Smooth muscle cell (in vitro differentiated cells): ENCODE results near the gene ZFAND5. TPM values are rescaled to one million over a fixed set of nuclear protein-coding genes. Genes with fewer than 3 reads are reported as not detected.
A peak's percentile ranks its signal among the peaks of the same experiment; 100 is the strongest.

Source experiments
- DNase-seq: peaks from one replicate; lab custom pipeline; 2025; ENCODE audit not compliant: unreplicated experiment; lab: John Stamatoyannopoulos, UW
- H2AFZ ChIP-seq: fragments of 200-600 bp; sonication (generic); 2 replicates; pipeline ENCODE4 v1.6.0; 2016; ENCODE audit warnings: antibody characterized with exemption, low read depth, mild to moderate bottlenecking
- H3F3A ChIP-seq: fragments of 200-600 bp; sonication (generic); 2 replicates; pipeline ENCODE4 v1.6.0; 2017; ENCODE audit warnings: antibody characterized with exemption, low read depth
- H3K27ac ChIP-seq: fragments of 200-600 bp; sonication (generic); 2 replicates; pipeline ENCODE4 v1.5.1; 2016; ENCODE audit warnings: low read depth, mild to moderate bottlenecking
- H3K27me3 ChIP-seq: fragments of 200-600 bp; sonication (generic); 2 replicates; pipeline ENCODE4 v1.6.1; 2016; ENCODE audit warnings: low read depth, mild to moderate bottlenecking
- H3K36me3 ChIP-seq: fragments of 200-600 bp; sonication (generic); 2 replicates; pipeline ENCODE4 v1.5.1; 2016; ENCODE audit warnings: low read depth
- H3K4me1 ChIP-seq: fragments of 200-600 bp; sonication (generic); 2 replicates; pipeline ENCODE4 v1.5.1; 2016; ENCODE audit warnings: low read depth
- H3K4me2 ChIP-seq: fragments of 200-600 bp; sonication (generic); 2 replicates; pipeline ENCODE4 v1.6.0; 2016; ENCODE audit warnings: mild to moderate bottlenecking
- H3K4me3 ChIP-seq: fragments of 200-600 bp; sonication (generic); 2 replicates; pipeline ENCODE4 v1.5.1; 2016; ENCODE audit warnings: mild to moderate bottlenecking
- H3K79me2 ChIP-seq: fragments of 200-600 bp; sonication (generic); 2 replicates; pipeline ENCODE4 v1.6.0; 2016; ENCODE audit warnings: low read depth, mild to moderate bottlenecking
- H3K9ac ChIP-seq: fragments of 200-600 bp; sonication (generic); 2 replicates; pipeline ENCODE4 v1.6.0; 2016; ENCODE audit warnings: low read depth
- H3K9me3 ChIP-seq: fragments of 200-600 bp; sonication (generic); replicated peaks from 2 replicates; pipeline ENCODE4 v1.5.1; 2016; ENCODE audit warnings: low read depth
- H4K20me1 ChIP-seq: fragments of 200-600 bp; sonication (generic); 2 replicates; pipeline ENCODE4 v1.6.0; 2016; ENCODE audit warnings: low read depth
- CTCF ChIP-seq: fragments of 200-600 bp; sonication (generic); IDR thresholded peaks from 2 replicates; pipeline ENCODE4 v1.5.1; 2017; ENCODE audit warnings: borderline replicate concordance, mild to moderate bottlenecking, antibody characterized with exemption; ENCODE audit not compliant: insufficient read depth, poor library complexity, severe bottlenecking
- WGBS: methylation state at CpG from one replicate; pipeline ENCODE4 v1.1.7; 2016; ENCODE audit warnings: low lambda C conversion rate; 5-methylcytosine and 5-hydroxymethylcytosine counted together
- polyA plus RNA-seq: library from polyadenylated mRNA; unstranded; fragments of >200 nt; fragmentation: Nextera tagmentation; extraction: Ambion mirVana; gene quantifications from 2 replicates; pipeline ENCODE4 v1.2.1, GENCODE V29; 2016
- total RNA-seq: library from RNA; depleted of rRNA; stranded (reverse); fragments of >200 nt; gene quantifications from 2 replicates; pipeline ENCODE4 v1.2.3, GENCODE V29; 2014

ZFAND5 gene
- total and polyA plus RNA-seq, 2 experiments from 2014 or later = 163 to 244 TPM

- 89% methylated on average over 3 of the region's 3 CpGs for WGBS
- Histone ChIP-seq H3K36me3 (no peaks in the 10 kb centered on the region), H3K4me1 (no peaks in the 10 kb centered on the region)
Measured at GRCh38 chr9:72324974-72325373, 40.0 kb downstream of the ZFAND5 start.

GRCh38 chr9:72322678-72323077 lies 42.3 kb downstream of the ZFAND5 start:
- no peak for TF ChIP-seq CTCF
- Histone ChIP-seq H2AFZ (no peak overlapping the region), H3K27ac (no peak overlapping the region), H3K4me3 (no peak overlapping the region), H3K9me3 (no peaks in the 10 kb centered on the region), H3K9ac (no peak overlapping the region), H3K27me3 (no peaks in the 10 kb centered on the region), H4K20me1 (no peaks in the 10 kb centered on the region), H3K79me2 (no peaks in the 10 kb centered on the region), H3K4me1 (no peaks in the 10 kb centered on the region), H3K36me3 (no peaks in the 10 kb centered on the region), H3K4me2 (no peak overlapping the region), H3F3A (no peaks in the 10 kb centered on the region)
- WGBS = 85% methylated on average over 3 of the region's 3 CpGs
- no peak for DNase-seq

More at GRCh38 chr9:72324974-72325373, 40.0 kb downstream of the ZFAND5 start:
- Histone ChIP-seq H3K27me3 (no peaks in the 10 kb centered on the region), H3F3A (no peaks in the 10 kb centered on the region), H3K79me2 (no peaks in the 10 kb centered on the region), H4K20me1 (no peaks in the 10 kb centered on the region), H3K4me2 (no peak overlapping the region), H3K9ac (no peak overlapping the region), H2AFZ (no peak overlapping the region), H3K4me3 (no peak overlapping the region), H3K27ac (no peak overlapping the region), H3K9me3 (no peaks in the 10 kb centered on the region)
- TF ChIP-seq CTCF = no peak
- no peak for DNase-seq

- Histone ChIP-seq H3K36me3 (no peaks in the 10 kb centered on the region), H3K27me3 (no peaks in the 10 kb centered on the region), H3K4me1 (no peaks in the 10 kb centered on the region), H3K79me2 (no peaks in the 10 kb centered on the region), H3K27ac (no peak overlapping the region), H3K4me2 (no peak overlapping the region), H3K9ac (no peak overlapping the region), H3K4me3 (no peak overlapping the region), H3F3A (no peaks in the 10 kb centered on the region), H3K9me3 (no peaks in the 10 kb centered on the region), H4K20me1 (no peaks in the 10 kb centered on the region), H2AFZ (no peak overlapping the region)
- no peak for DNase-seq
- WGBS = 89% methylated on average over 2 of the region's 2 CpGs
- TF ChIP-seq CTCF = no peak
Measured at GRCh38 chr9:72322259-72322658, 42.7 kb downstream of the ZFAND5 start.

- 21% methylated on average over 10 of the region's 10 CpGs for WGBS
Measured at GRCh38 chr9:72315510-72316311, 49.3 kb downstream of the ZFAND5 start.

More at GRCh38 chr9:72315510-72316311, 49.3 kb downstream of the ZFAND5 start:
- Histone ChIP-seq H3K9me3 (no peaks in the 10 kb centered on the region), H3K36me3 (no peaks in the 10 kb centered on the region), H3K9ac (no peak overlapping the region), H3K79me2 (no peaks in the 10 kb centered on the region), H2AFZ (no peak overlapping the region), H3K27me3 (no peaks in the 10 kb centered on the region), H4K20me1 (no peaks in the 10 kb centered on the region), H3F3A (no peaks in the 10 kb centered on the region), H3K4me2 (peak overlapping the region; percentile 73), H3K27ac (no peak overlapping the region), H3K4me1 (peaks cover 16% of the 10 kb centered on the region), H3K4me3 (no peak overlapping the region)
- TF ChIP-seq CTCF = no peak
- no peak for DNase-seq
